Endothelial cell of umbilical vein (primary cell): ENCODE results near the gene SCAMP4. TPM values are rescaled to one million over a fixed set of nuclear protein-coding genes. Genes with fewer than 3 reads are reported as not detected.

Source experiments
- BruUV-seq: library from RNA; stranded (reverse); fragments of 400-500 nt; replicated peaks from 2 replicates; lab custom pipeline; 2021; lab: Mats Ljungman, UMichigan
- CTCF ChIA-PET: fragments of 300-600, 350-600 bp; sonication (Branson Sonifier 250); formaldehyde crosslinking; loops from one replicate; lab custom pipeline; 2021; ENCODE audit warnings: antibody characterized with exemption, inconsistent platforms; lab: Charles Lee
- POLR2A ChIA-PET: fragments of 300-600, 350-600 bp; sonication (Branson Sonifier 250); formaldehyde crosslinking; loops from one replicate; lab custom pipeline; 2021; ENCODE audit warnings: antibody characterized with exemption, inconsistent platforms; lab: Charles Lee
- DNase-seq: peaks from one replicate; pipeline ENCODE4 v3.0.0-alpha.2; 2011; ENCODE audit warnings: low read depth, low spot score
- FAIRE-seq: peaks from 2 replicates; lab custom pipeline; 2011; peaks lifted over from hg19 to GRCh38; lab: Jason Lieb, UNC
- H2AFZ ChIP-seq: 2 replicates; pipeline ENCODE4 v1.6.0; 2012; ENCODE audit warnings: low read depth, low read length, control low read depth, inconsistent platforms
- H3K27ac ChIP-seq: 2 replicates; pipeline ENCODE4 v1.5.1; 2011; ENCODE audit warnings: low read depth, mild to moderate bottlenecking, control low read depth, low read length, moderate library complexity; ENCODE audit not compliant: insufficient read depth
- H3K27me3 ChIP-seq, 2 experiments: 2 replicates each; pipeline versions ENCODE4 v1.6.0 to v1.6.1; 2011; ENCODE audit warnings: low read length in 2 of 2, mixed read lengths in 1 of 2; ENCODE audit not compliant: control insufficient read depth in 2 of 2, insufficient read depth in 2 of 2
- H3K36me3 ChIP-seq, 2 experiments: 2 replicates in 1 of 2; 3 replicates in 1 of 2; pipeline ENCODE4 v1.5.1; 2011; ENCODE audit warnings: low read length in 2 of 2, mild to moderate bottlenecking in 1 of 2, moderate library complexity in 1 of 2; ENCODE audit not compliant: control insufficient read depth in 2 of 2, insufficient read depth in 2 of 2; ENCODE audit errors: extremely low read depth in 1 of 2
- H3K4me1 ChIP-seq: 3 replicates; pipeline ENCODE4 v1.5.1; 2011; ENCODE audit warnings: mild to moderate bottlenecking, low read length; ENCODE audit not compliant: control insufficient read depth, insufficient read depth; ENCODE audit errors: extremely low read depth
- H3K4me2 ChIP-seq: 2 replicates; pipeline ENCODE4 v1.6.1; 2011; ENCODE audit warnings: low read length, control low read depth, mixed read lengths; ENCODE audit not compliant: insufficient read depth
- H3K4me3 ChIP-seq, 3 experiments: fragments of 200-600 bp in 1 of 3; sonication (generic), shearing (Covaris generic) in 1 of 3; replicated peaks in 1 of 3; 2 replicates each; pipeline ENCODE4 v1.5.1; 2011 to 2016; ENCODE audit warnings: control low read depth in 3 of 3, low read length in 3 of 3, mild to moderate bottlenecking in 2 of 3, inconsistent platforms in 1 of 3, low read depth in 1 of 3, moderate library complexity in 1 of 3; ENCODE audit not compliant: insufficient read depth in 1 of 3
- H3K79me2 ChIP-seq: 2 replicates; pipeline ENCODE4 v1.6.0; 2012; ENCODE audit warnings: low read length, inconsistent platforms; ENCODE audit not compliant: control insufficient read depth, insufficient read depth
- H3K9ac ChIP-seq: replicated peaks from 2 replicates; pipeline ENCODE3; 2011; ENCODE audit warnings: low read length, control low read depth; ENCODE audit not compliant: insufficient read depth; ENCODE audit errors: extremely low read depth
- H3K9me1 ChIP-seq: replicated peaks from 3 replicates; pipeline ENCODE4 v1.6.0; 2011; ENCODE audit warnings: mild to moderate bottlenecking, low read length; ENCODE audit not compliant: control insufficient read depth, insufficient read depth; ENCODE audit errors: extremely low read depth
- H3K9me3 ChIP-seq: replicated peaks from 2 replicates; pipeline ENCODE4 v1.5.1; 2012; ENCODE audit warnings: low read length, inconsistent platforms; ENCODE audit not compliant: control insufficient read depth, insufficient read depth
- H4K20me1 ChIP-seq: replicated peaks from 2 replicates; pipeline ENCODE3; 2011; ENCODE audit warnings: mild to moderate bottlenecking, low read length; ENCODE audit not compliant: control insufficient read depth, insufficient read depth; ENCODE audit errors: extremely low read depth
- EZH2 ChIP-seq: IDR thresholded peaks from 2 replicates; pipeline ENCODE4 v1.6.1; 2012; ENCODE audit warnings: borderline replicate concordance, low read depth, mild to moderate bottlenecking, moderate library complexity, low read length, inconsistent platforms; ENCODE audit not compliant: severe bottlenecking
- FOS ChIP-seq: IDR thresholded peaks from 2 replicates; pipeline ENCODE4 v1.6.1; 2011; ENCODE audit warnings: mild to moderate bottlenecking, low read length, moderate library complexity, borderline replicate concordance; ENCODE audit not compliant: insufficient read depth
- GATA2 ChIP-seq: IDR thresholded peaks from 2 replicates; pipeline ENCODE4 v1.7.0; 2011; ENCODE audit warnings: low read depth, mild to moderate bottlenecking, moderate library complexity, mixed read lengths, low read length; ENCODE audit not compliant: insufficient read length, insufficient read depth
- JUN ChIP-seq: IDR thresholded peaks from 2 replicates; pipeline ENCODE4 v1.6.1; 2011; ENCODE audit warnings: borderline replicate concordance, low read depth; ENCODE audit not compliant: insufficient read length, insufficient read depth
- MYC ChIP-seq: IDR thresholded peaks from one replicate; pipeline ENCODE4 v1.6.1; 2011; ENCODE audit warnings: mild to moderate bottlenecking, low read depth, low read length
- POLR2A ChIP-seq: IDR thresholded peaks from 2 replicates; pipeline ENCODE4 v1.6.1; 2012; ENCODE audit warnings: low read depth, mild to moderate bottlenecking, control low read depth, low read length
- POLR2AphosphoS5 ChIP-seq: IDR thresholded peaks from 2 replicates; pipeline ENCODE4 v1.6.1; 2012; ENCODE audit warnings: low read depth, mild to moderate bottlenecking, control low read depth, low read length, moderate library complexity; ENCODE audit not compliant: insufficient read depth
- dilution Hi-C: fragments of 300-500 bp; cut with MboI; formaldehyde crosslinking; loops from one replicate; pipeline ENCODE4 v1.15.0; 2019; ENCODE audit warnings: low sequenced_read_pairs; ENCODE audit not compliant: extremely low pct_ligation_motif_present
- intact Hi-C: fragments of 100-400 bp; cut with micrococcal nuclease; formaldehyde crosslinking; loops from one replicate; pipeline ENCODE4 v1.10.0; 2022
- polyA plus RNA-seq, 4 experiments: library from polyadenylated mRNA; depleted of rRNA in 3 of 4; stranded (reverse) in 3 of 4; unstranded in 1 of 4; fragments of >200 nt; gene quantifications; 2 replicates each; pipeline versions ENCODE4 v1.2.1 to v1.2.3, GENCODE V29; 2011 to 2012; ENCODE audit warnings: missing spikeins in 1 of 4
- total RNA-seq: library from RNA; stranded (reverse); gene quantifications from 2 replicates; pipeline ENCODE4 v1.2.3, GENCODE V29; 2021
- TF ChIP-seq, protein P1 (sequence below): IDR thresholded peaks from 2 replicates; pipeline ENCODE4 v1.6.1; 2011; ENCODE audit not compliant: insufficient read depth, insufficient read length
- TF ChIP-seq, protein P2 (sequence below), 2 donors: IDR thresholded peaks; 1 replicate in 1 of 2; 2 replicates in 1 of 2; pipeline ENCODE4 v1.5.1; 2011; ENCODE audit warnings: low read length in 2 of 2, mild to moderate bottlenecking in 2 of 2, moderate library complexity in 2 of 2, control low read depth in 1 of 2, inconsistent platforms in 1 of 2, low read depth in 1 of 2; ENCODE audit not compliant: insufficient read depth in 1 of 2; ENCODE audit errors: extremely low read depth in 1 of 2

The SCAMP4 gene
- total and polyA plus RNA-seq, 2 donors (not counting 3 experiments of a cell fraction or from before 2014, with no cell fraction given): 24.4 to 68.2 TPM

DNA sequence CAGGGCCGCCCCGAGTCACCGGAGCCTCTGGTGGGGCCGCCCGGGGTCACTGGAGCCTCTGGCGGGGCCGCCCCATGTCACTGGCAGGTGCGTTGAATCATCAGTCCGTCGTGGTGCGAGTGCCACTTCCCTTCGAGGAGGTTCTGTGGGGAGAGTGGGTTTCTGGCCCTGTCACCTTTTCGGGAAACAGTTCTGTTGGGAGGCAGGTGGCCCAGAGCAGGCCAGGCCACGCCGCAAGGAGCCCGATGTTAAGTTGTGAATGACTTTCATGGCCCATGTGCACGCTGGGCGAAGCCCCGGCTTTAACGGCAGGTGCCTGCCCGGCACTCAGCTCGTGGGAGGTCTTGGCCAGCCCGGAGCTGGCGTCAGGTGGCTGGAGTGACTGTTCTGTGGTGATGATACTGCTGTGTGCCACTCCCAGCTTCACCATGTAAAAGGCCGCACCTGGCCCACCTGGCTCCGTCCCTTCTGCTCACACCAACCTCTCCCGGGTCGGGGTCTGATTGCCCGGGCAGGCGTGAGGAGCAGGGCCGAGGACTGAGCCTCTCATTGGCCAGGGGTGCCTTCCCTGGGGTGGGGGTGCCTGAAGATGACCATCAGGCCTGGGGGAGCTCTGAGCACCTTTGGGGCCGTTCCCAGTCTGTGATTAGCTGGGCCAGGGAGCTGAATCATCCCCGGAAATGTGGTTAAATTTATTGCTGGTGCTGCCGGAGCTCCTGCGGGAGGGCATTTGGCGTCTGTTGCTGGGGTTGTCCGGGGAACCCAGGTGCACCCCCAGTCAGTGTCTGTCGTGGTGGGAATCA lies 65.0 kb downstream of the SCAMP4 start:
- no peaks in the 10 kb centered on the region for H3K9me1 ChIP-seq
- no peak overlapping the region for H3K4me2 ChIP-seq
- DNase-seq (no peak), FAIRE-seq (no peak)
- ChIA-PET CTCF (interaction anchor here (1.2 kb wide), 1 partner anchor 24 kb away, joined by 3 read pairs; no protein-coding TSS in a partner anchor), POLR2A (no interaction called here)
- no peaks in the 10 kb centered on the region for H4K20me1 ChIP-seq
- peaks cover 0 to 20% of the 10 kb centered on the region in 2 experiments for H3K36me3 ChIP-seq
- no TSS peak for BruUV-seq
- dilution Hi-C loops (no loop called here), intact Hi-C loops (no loop called here)
- H3K9ac ChIP-seq: no peak overlapping the region
- TF ChIP-seq JUN (no peak), FOS (no peak), GATA2 (no peak), EZH2 (no peak), MYC (no peak), POLR2A (no peak), POLR2AphosphoS5 (no peak)
- TF ChIP-seq, protein P1, sequence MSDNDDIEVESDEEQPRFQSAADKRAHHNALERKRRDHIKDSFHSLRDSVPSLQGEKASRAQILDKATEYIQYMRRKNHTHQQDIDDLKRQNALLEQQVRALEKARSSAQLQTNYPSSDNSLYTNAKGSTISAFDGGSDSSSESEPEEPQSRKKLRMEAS: no peak
- TF ChIP-seq, protein P2, sequence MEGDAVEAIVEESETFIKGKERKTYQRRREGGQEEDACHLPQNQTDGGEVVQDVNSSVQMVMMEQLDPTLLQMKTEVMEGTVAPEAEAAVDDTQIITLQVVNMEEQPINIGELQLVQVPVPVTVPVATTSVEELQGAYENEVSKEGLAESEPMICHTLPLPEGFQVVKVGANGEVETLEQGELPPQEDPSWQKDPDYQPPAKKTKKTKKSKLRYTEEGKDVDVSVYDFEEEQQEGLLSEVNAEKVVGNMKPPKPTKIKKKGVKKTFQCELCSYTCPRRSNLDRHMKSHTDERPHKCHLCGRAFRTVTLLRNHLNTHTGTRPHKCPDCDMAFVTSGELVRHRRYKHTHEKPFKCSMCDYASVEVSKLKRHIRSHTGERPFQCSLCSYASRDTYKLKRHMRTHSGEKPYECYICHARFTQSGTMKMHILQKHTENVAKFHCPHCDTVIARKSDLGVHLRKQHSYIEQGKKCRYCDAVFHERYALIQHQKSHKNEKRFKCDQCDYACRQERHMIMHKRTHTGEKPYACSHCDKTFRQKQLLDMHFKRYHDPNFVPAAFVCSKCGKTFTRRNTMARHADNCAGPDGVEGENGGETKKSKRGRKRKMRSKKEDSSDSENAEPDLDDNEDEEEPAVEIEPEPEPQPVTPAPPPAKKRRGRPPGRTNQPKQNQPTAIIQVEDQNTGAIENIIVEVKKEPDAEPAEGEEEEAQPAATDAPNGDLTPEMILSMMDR (IDR thresholded peaks at IDR 0.05; ENCODE audit: extremely low read depth in 1 of 2, insufficient read depth in 1 of 2, low read depth in 1 of 2, low read length in 2 of 2): no peak
- H3K27ac ChIP-seq: no peak overlapping the region
- no peaks in the 10 kb centered on the region for H3K27me3 ChIP-seq
- no peaks in the 10 kb centered on the region for H3K4me1 ChIP-seq
- H3K4me3 ChIP-seq: no peak overlapping the region
- H3K79me2 ChIP-seq: peaks cover 18% of the 10 kb centered on the region
- no peaks in the 10 kb centered on the region for H3K9me3 ChIP-seq
- no peak overlapping the region for H2AFZ ChIP-seq
